22Rv1 (cell line): ENCODE data around the gene KDM4C.
A peak's percentile ranks its signal among the peaks of the same experiment; 100 is the strongest.

Experiments
- CTCF ChIP-seq: fragments of 450-650 bp; IDR thresholded peaks from 2 replicates; pipeline ENCODE4 v1.5.1; 2017; ENCODE audit warnings: mild to moderate bottlenecking
- ZFX ChIP-seq: fragments of 450-650 bp; IDR thresholded peaks from 2 replicates; pipeline ENCODE4 v1.6.1; 2017; ENCODE audit warnings: antibody characterized with exemption, borderline replicate concordance

- peak; percentile 70 for TF ChIP-seq CTCF
- TF ChIP-seq ZFX = no peak
Measured at GRCh38 chr9:6910032-6910431, 152.3 kb downstream of the KDM4C start.
